GM04504 (cell line): ENCODE data around the gene SPTLC1.
A peak's percentile ranks its signal among the peaks of the same experiment; 100 is the strongest.
"Not testable (repeated sequence)": the region's sequence is repeated elsewhere in the genome, so short reads cannot be mapped to it uniquely, and the experiment has no call there.

ENCODE experiments used
- DNase-seq: peaks from one replicate; pipeline ENCODE4 v3.0.0-alpha.2; 2012; ENCODE audit warnings: low read depth

The SPTLC1 gene

GRCh38 chr9:92140754-92141143 lies 25.5 kb upstream of the SPTLC1 start:
- DNase-seq = no peak

- DNase-seq = no peak
These were observed 25.0 kb upstream of the SPTLC1 start for GRCh38 chr9:92140074-92140753.

- not testable (repeated sequence) for DNase-seq
These were observed 23.8 kb upstream of the SPTLC1 start for GRCh38 chr9:92138960-92139540.

GRCh38 chr9:92138157-92138959 lies 23.1 kb upstream of the SPTLC1 start:
- DNase-seq = no peak

GRCh38 chr9:92136184-92136858 lies 21.1 kb upstream of the SPTLC1 start:
- no peak for DNase-seq

- no peak for DNase-seq
These were observed 20.4 kb upstream of the SPTLC1 start for GRCh38 chr9:92135576-92135975.

- DNase-seq = no peak
These were observed 18.9 kb upstream of the SPTLC1 start for GRCh38 chr9:92133949-92134604.

- not testable (repeated sequence) for DNase-seq
These were observed 17.7 kb upstream of the SPTLC1 start for GRCh38 chr9:92132913-92133312.

- DNase-seq = no peak
These were observed 17.3 kb upstream of the SPTLC1 start for GRCh38 chr9:92132501-92132900.

- no peak for DNase-seq
These were observed 7.6 kb upstream of the SPTLC1 start for GRCh38 chr9:92122800-92123199.

- no peak for DNase-seq
These were observed 6.8 kb upstream of the SPTLC1 start for GRCh38 chr9:92122061-92122460.

GRCh38 chr9:92121265-92121664 lies 6.1 kb upstream of the SPTLC1 start:
- DNase-seq = no peak

- no peak for DNase-seq
These were observed 4.9 kb upstream of the SPTLC1 start for GRCh38 chr9:92120138-92120537.

GRCh38 chr9:92119586-92119985 lies 4.4 kb upstream of the SPTLC1 start:
- no peak for DNase-seq

GRCh38 chr9:92108122-92108521 lies 7.1 kb downstream of the SPTLC1 start:
- no peak for DNase-seq

- not testable (repeated sequence) for DNase-seq
These were observed 9.6 kb downstream of the SPTLC1 start for GRCh38 chr9:92105446-92106225.

- not testable (repeated sequence) for DNase-seq
These were observed 11.6 kb downstream of the SPTLC1 start for GRCh38 chr9:92103601-92104000.

- DNase-seq = peak; percentile 54
These were observed 14.8 kb downstream of the SPTLC1 start for GRCh38 chr9:92100237-92100911.

- DNase-seq = no peak
These were observed 16.6 kb downstream of the SPTLC1 start for GRCh38 chr9:92098638-92099037.

GRCh38 chr9:92097997-92098482 lies 17.2 kb downstream of the SPTLC1 start:
- DNase-seq = no peak
